Nephron progenitor cell (in vitro differentiated cells): ENCODE data around the gene HTT.
"Not testable (repeated sequence)": the region's sequence is repeated elsewhere in the genome, so short reads cannot be mapped to it uniquely, and the experiment has no call there.

ENCODE experiments used
- DNase-seq: peaks from one replicate; pipeline ENCODE4 v3.0.0; 2021
- H3K27ac Mint-ChIP-seq: 2 replicates; pipeline ENCODE4 v1.8.0; 2021; ENCODE audit warnings: mild to moderate bottlenecking, moderate library complexity, mixed read lengths
- H3K27me3 Mint-ChIP-seq: 2 replicates; pipeline ENCODE4 v1.8.0; 2021; ENCODE audit warnings: mild to moderate bottlenecking, low read depth, mixed read lengths; ENCODE audit not compliant: poor library complexity
- H3K36me3 Mint-ChIP-seq: 2 replicates; pipeline ENCODE4 v1.8.0; 2021; ENCODE audit warnings: low read depth, mixed read lengths
- H3K4me1 Mint-ChIP-seq: 2 replicates; pipeline ENCODE4 v1.8.0; 2021; ENCODE audit warnings: mixed read lengths
- H3K4me3 Mint-ChIP-seq: 2 replicates; pipeline ENCODE4 v1.8.0; 2021; ENCODE audit warnings: mild to moderate bottlenecking, moderate library complexity, mixed read lengths
- H3K9me3 Mint-ChIP-seq: 2 replicates; pipeline ENCODE4 v1.8.0; 2021; ENCODE audit warnings: mild to moderate bottlenecking, moderate library complexity, mixed read lengths
- CTCF ChIP-seq: fragments of 200-600 bp; sonication (generic); IDR thresholded peaks from 2 replicates; pipeline ENCODE4 v1.5.0; 2021; ENCODE audit warnings: antibody characterized with exemption

The HTT gene

GRCh38 chr4:3083732-3084131 lies 9.3 kb downstream of the HTT start:
- Mint-ChIP-seq H3K36me3 (peaks cover 59% of the 10 kb centered on the region), H3K4me1 (peaks cover 10% of the 10 kb centered on the region), H3K27ac (no peak overlapping the region), H3K9me3 (no peaks in the 10 kb centered on the region), H3K27me3 (no peaks in the 10 kb centered on the region), H3K4me3 (no peak overlapping the region)
- TF ChIP-seq CTCF = no peak
- no peak for DNase-seq

- Mint-ChIP-seq H3K4me3 (no peak overlapping the region), H3K9me3 (no peaks in the 10 kb centered on the region), H3K27me3 (no peaks in the 10 kb centered on the region), H3K36me3 (peaks cover 59% of the 10 kb centered on the region), H3K27ac (no peak overlapping the region), H3K4me1 (no peaks in the 10 kb centered on the region)
- no peak for TF ChIP-seq CTCF
- DNase-seq = no peak
These were observed 11.6 kb downstream of the HTT start for GRCh38 chr4:3085948-3086670.

GRCh38 chr4:3087115-3087797 lies 12.8 kb downstream of the HTT start:
- Mint-ChIP-seq H3K4me3 (no peak overlapping the region), H3K36me3 (peaks cover 64% of the 10 kb centered on the region), H3K4me1 (no peaks in the 10 kb centered on the region), H3K9me3 (no peaks in the 10 kb centered on the region), H3K27me3 (no peaks in the 10 kb centered on the region), H3K27ac (no peak overlapping the region)
- TF ChIP-seq CTCF = no peak
- DNase-seq = no peak

GRCh38 chr4:3091464-3091863 lies 17.0 kb downstream of the HTT start:
- peaks cover 89% of the 10 kb centered on the region for H3K36me3 Mint-ChIP-seq
- H3K4me3 Mint-ChIP-seq = no peak overlapping the region
- no peak for DNase-seq

GRCh38 chr4:3094701-3095100 lies 20.2 kb downstream of the HTT start:
- not testable (repeated sequence) for DNase-seq, H3K27me3 Mint-ChIP-seq, H3K4me3 Mint-ChIP-seq, H3K27ac Mint-ChIP-seq, H3K4me1 Mint-ChIP-seq
- H3K9me3 Mint-ChIP-seq = peaks cover 29% of the 10 kb centered on the region
- H3K36me3 Mint-ChIP-seq = peaks cover 83% of the 10 kb centered on the region

More at GRCh38 chr4:3091464-3091863, 17.0 kb downstream of the HTT start:
- Mint-ChIP-seq H3K27me3 (no peaks in the 10 kb centered on the region), H3K27ac (no peak overlapping the region), H3K9me3 (peaks cover 29% of the 10 kb centered on the region), H3K4me1 (no peaks in the 10 kb centered on the region)
- no peak for TF ChIP-seq CTCF

GRCh38 chr4:3096202-3096601 lies 21.7 kb downstream of the HTT start:
- no peak for TF ChIP-seq CTCF
- Mint-ChIP-seq H3K4me1 (no peaks in the 10 kb centered on the region), H3K27ac (no peak overlapping the region), H3K27me3 (no peaks in the 10 kb centered on the region), H3K4me3 (no peak overlapping the region), H3K9me3 (peaks cover 29% of the 10 kb centered on the region), H3K36me3 (peaks cover 80% of the 10 kb centered on the region)
- no peak for DNase-seq
